Keratinocyte (primary cell): ENCODE measurements around the gene GPAM. TPM values are rescaled to one million over a fixed set of nuclear protein-coding genes. Genes with fewer than 3 reads are reported as not detected.

ENCODE experiments used
- DNase-seq: peaks from one replicate; pipeline ENCODE4 v3.0.0-alpha.2; 2011; ENCODE audit warnings: low read depth, missing footprints, low spot score
- FAIRE-seq: peaks from 2 replicates; lab custom pipeline; 2011; peaks lifted over from hg19 to GRCh38; lab: Jason Lieb, UNC
- H2AFZ ChIP-seq: 2 replicates; pipeline ENCODE4 v1.6.0; 2012; ENCODE audit warnings: low read length, control low read depth, inconsistent platforms; ENCODE audit not compliant: control insufficient read depth
- H3K27ac ChIP-seq: 2 replicates; pipeline ENCODE4 v1.5.1; 2011; ENCODE audit warnings: low read length; ENCODE audit not compliant: control insufficient read depth, insufficient read depth
- H3K27me3 ChIP-seq: 3 replicates; pipeline ENCODE4 v1.6.0; 2011; ENCODE audit warnings: low read length; ENCODE audit not compliant: control insufficient read depth, insufficient read depth; ENCODE audit errors: extremely low read depth
- H3K36me3 ChIP-seq, 2 experiments: 2 replicates in 1 of 2; 3 replicates in 1 of 2; pipeline ENCODE4 v1.5.1; 2011; ENCODE audit warnings: low read length in 2 of 2, mild to moderate bottlenecking in 1 of 2; ENCODE audit not compliant: control insufficient read depth in 2 of 2, insufficient read depth in 2 of 2; ENCODE audit errors: extremely low read depth in 1 of 2
- H3K4me1 ChIP-seq: 3 replicates; pipeline ENCODE4 v1.5.1; 2011; ENCODE audit warnings: low read length; ENCODE audit not compliant: control insufficient read depth, insufficient read depth; ENCODE audit errors: extremely low read depth
- H3K4me2 ChIP-seq: 3 replicates; pipeline ENCODE4 v1.6.0; 2011; ENCODE audit warnings: low read depth, low read length; ENCODE audit not compliant: control insufficient read depth, insufficient read depth; ENCODE audit errors: extremely low read depth
- H3K4me3 ChIP-seq, 3 experiments: fragments of 200-600 bp in 1 of 3; sonication (generic) in 1 of 3; 2 replicates in 2 of 3; 3 replicates in 1 of 3; pipeline ENCODE4 v1.5.1; 2011 to 2016; ENCODE audit warnings: low read length in 3 of 3, mild to moderate bottlenecking in 3 of 3, control low read depth in 2 of 3, inconsistent platforms in 1 of 3, low read depth in 1 of 3, mixed read lengths in 1 of 3, mixed run types in 1 of 3, moderate library complexity in 1 of 3; ENCODE audit not compliant: control insufficient read depth in 2 of 3, insufficient read depth in 2 of 3; ENCODE audit errors: extremely low read depth in 1 of 3
- H3K79me2 ChIP-seq: 2 replicates; pipeline ENCODE4 v1.6.0; 2012; ENCODE audit warnings: low read length; ENCODE audit not compliant: control insufficient read depth, insufficient read depth
- H3K9ac ChIP-seq: 3 replicates; pipeline ENCODE4 v1.6.0; 2011; ENCODE audit warnings: low read length; ENCODE audit not compliant: control insufficient read depth, insufficient read depth; ENCODE audit errors: extremely low read depth
- H3K9me1 ChIP-seq: 3 replicates; pipeline ENCODE4 v1.6.0; 2011; ENCODE audit warnings: low read length; ENCODE audit not compliant: control insufficient read depth, insufficient read depth; ENCODE audit errors: extremely low read depth
- H3K9me3 ChIP-seq: 2 replicates; pipeline ENCODE4 v1.5.1; 2012; ENCODE audit warnings: low read depth, low read length; ENCODE audit not compliant: control insufficient read depth
- H4K20me1 ChIP-seq: 3 replicates; pipeline ENCODE4 v1.6.0; 2011; ENCODE audit warnings: low read length; ENCODE audit not compliant: control insufficient read depth, insufficient read depth; ENCODE audit errors: extremely low read depth
- CTCF ChIP-seq, 3 experiments: IDR thresholded peaks in 1 of 3; conservative IDR thresholded peaks in 1 of 3; optimal IDR thresholded peaks in 1 of 3; 2 replicates in 2 of 3; 3 replicates in 1 of 3; pipeline versions ENCODE3 to v1.5.1; 2011; ENCODE audit warnings: low read length in 3 of 3, mild to moderate bottlenecking in 3 of 3, moderate library complexity in 2 of 3, control low read depth in 1 of 3, inconsistent platforms in 1 of 3; ENCODE audit not compliant: insufficient read depth in 2 of 3; ENCODE audit errors: extremely low read depth in 1 of 3
- EZH2 ChIP-seq: IDR thresholded peaks from one replicate; pipeline ENCODE4 v1.6.1; 2012; ENCODE audit warnings: inconsistent platforms, mild to moderate bottlenecking, low read length, moderate library complexity
- dilution Hi-C: fragments of 300-500 bp; cut with MboI; formaldehyde crosslinking; loops from one replicate; pipeline ENCODE4 v1.7.0; 2020; ENCODE audit warnings: low sequenced_read_pairs; ENCODE audit not compliant: extremely low pct_ligation_motif_present
- polyA plus RNA-seq, 5 experiments: library from polyadenylated mRNA; depleted of rRNA in 3 of 5; stranded (reverse) in 3 of 5; stranded (forward) in 1 of 5; unstranded in 1 of 5; fragments of >200 nt; gene quantifications; 1 replicate in 1 of 5; 2 replicates in 3 of 5; 3 replicates in 1 of 5; pipeline versions ENCODE4 v1.2.1 to v1.2.3, GENCODE V29; 2011 to 2012; ENCODE audit warnings: missing spikeins in 2 of 5, low read depth in 1 of 5, low replicate concordance in 1 of 5

The GPAM gene
- polyA plus RNA-seq, 1 donor (not counting 4 experiments of a cell fraction or from before 2014, with no cell fraction given) = 7.4 TPM

GRCh38 chr10:112176543-112176942, 7.0 kb downstream of the GPAM start:
- Histone ChIP-seq H3K9ac (no peak overlapping the region), H3K4me2 (no peak overlapping the region), H3K36me3 (peaks cover 0 to 14% of the 10 kb centered on the region in 2 experiments), H2AFZ (no peak overlapping the region), H3K9me1 (no peaks in the 10 kb centered on the region), H3K79me2 (no peaks in the 10 kb centered on the region), H4K20me1 (no peaks in the 10 kb centered on the region), H3K4me1 (no peaks in the 10 kb centered on the region), H3K9me3 (no peaks in the 10 kb centered on the region), H3K27ac (no peak overlapping the region), H3K27me3 (no peaks in the 10 kb centered on the region), H3K4me3 (no peak overlapping the region)
- no peak for FAIRE-seq
- dilution Hi-C loops = no loop called here
- TF ChIP-seq EZH2 = no peak
- no peak for TF ChIP-seq CTCF (optimal IDR thresholded peaks at IDR 0.05 in 1 of 3, IDR thresholded peaks at IDR 0.05 in 1 of 3, conservative IDR thresholded peaks at IDR 0.05 in 1 of 3; ENCODE audit: extremely low read depth in 1 of 3, insufficient read depth in 2 of 3, low read length in 3 of 3)
- DNase-seq = no peak

- DNase-seq = no peak
- H3K27me3 ChIP-seq = no peaks in the 10 kb centered on the region
- H3K9me3 ChIP-seq = no peaks in the 10 kb centered on the region
- H3K4me3 ChIP-seq = no peak overlapping the region
- TF ChIP-seq EZH2 = no peak
- TF ChIP-seq CTCF (optimal IDR thresholded peaks at IDR 0.05 in 1 of 3, IDR thresholded peaks at IDR 0.05 in 1 of 3, conservative IDR thresholded peaks at IDR 0.05 in 1 of 3; ENCODE audit: extremely low read depth in 1 of 3, insufficient read depth in 2 of 3, low read length in 3 of 3) = no peak
- no peaks in the 10 kb centered on the region for H4K20me1 ChIP-seq
- no peak overlapping the region for H3K27ac ChIP-seq
- H3K9ac ChIP-seq = no peak overlapping the region
- H3K9me1 ChIP-seq = no peaks in the 10 kb centered on the region
- no peaks in the 10 kb centered on the region for H3K4me1 ChIP-seq
- H3K4me2 ChIP-seq = no peak overlapping the region
- H2AFZ ChIP-seq = no peak overlapping the region
- no peak for FAIRE-seq
- dilution Hi-C loops = no loop called here
- peaks cover 3 to 14% of the 10 kb centered on the region in 2 experiments for H3K36me3 ChIP-seq
- H3K79me2 ChIP-seq = no peaks in the 10 kb centered on the region
These were observed 8.2 kb downstream of the GPAM start for GRCh38 chr10:112175409-112175808.
